ENCODE results near the gene TIMP3.

TIMP3 gene

GRCh38 chr22:32910429-32910772 is 108.9 kb downstream of the TIMP3 start:
- H3K4me1 ChIP-seq (ENCODE audit: insufficient read depth, insufficient read length), result peaks cover 2% of the 10 kb centered on the region
- H3K27me3 ChIP-seq (ENCODE audit: insufficient read depth, insufficient read length), result no peaks in the 10 kb centered on the region
- TF ChIP-seq ZNF274 (IDR thresholded peaks at IDR 0.05; ENCODE audit: low read depth, low read length), result no peak
- TF ChIP-seq SUZ12 (IDR thresholded peaks at IDR 0.05; ENCODE audit: extremely low read depth, insufficient read depth, insufficient read length), result no peak
- no peak for TF ChIP-seq YY1 (IDR thresholded peaks at IDR 0.05; ENCODE audit: insufficient read depth, insufficient read length)
- no peak for DNase-seq (ENCODE audit: low read depth, low spot score)
- no peaks in the 10 kb centered on the region for H3K36me3 ChIP-seq (ENCODE audit: insufficient read depth, insufficient read length, low read length)
- no peak overlapping the region for H3K4me3 ChIP-seq (ENCODE audit: insufficient read length, low read depth)
- H3K9me3 ChIP-seq (ENCODE audit: insufficient read depth, low read length), result no peaks in the 10 kb centered on the region
- no peak overlapping the region for H3K9ac ChIP-seq (ENCODE audit: insufficient read length, low read depth)

DNA sequence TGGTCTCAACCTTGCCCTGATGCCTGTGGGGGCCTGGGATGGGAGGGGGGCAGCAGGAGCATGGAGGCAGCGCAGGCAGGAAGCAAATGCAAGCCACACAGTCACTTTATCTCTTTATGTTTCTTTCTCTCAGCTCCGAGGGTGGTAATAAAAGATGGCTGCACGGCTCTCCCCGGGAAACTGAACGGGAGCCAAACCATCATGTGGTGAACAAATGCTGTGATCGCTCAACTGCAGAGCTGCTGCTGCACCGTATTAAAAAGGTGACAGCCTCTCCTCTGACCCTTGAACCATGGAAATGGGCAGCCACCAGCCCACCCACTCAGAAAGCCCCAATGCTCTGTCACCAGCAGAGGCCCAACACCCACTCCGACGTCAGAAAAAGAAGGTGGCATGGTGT is 110.0 kb downstream of the TIMP3 start:
- DNase-seq (ENCODE audit: low read depth, low spot score), result no peak
- Histone ChIP-seq H3K4me3 (ENCODE audit: insufficient read length, low read depth) (no peak overlapping the region), H3K4me1 (ENCODE audit: insufficient read depth, insufficient read length) (peaks cover 2% of the 10 kb centered on the region), H3K9me3 (ENCODE audit: insufficient read depth, low read length) (peaks cover 10% of the 10 kb centered on the region), H3K36me3 (ENCODE audit: insufficient read depth, insufficient read length, low read length) (no peaks in the 10 kb centered on the region), H3K9ac (ENCODE audit: insufficient read length, low read depth) (no peak overlapping the region), H3K27me3 (ENCODE audit: insufficient read depth, insufficient read length) (no peaks in the 10 kb centered on the region)
- no peak for TF ChIP-seq SUZ12 (IDR thresholded peaks at IDR 0.05; ENCODE audit: extremely low read depth, insufficient read depth, insufficient read length)
- TF ChIP-seq ZNF274 (IDR thresholded peaks at IDR 0.05; ENCODE audit: low read depth, low read length), result no peak
- TF ChIP-seq YY1 (IDR thresholded peaks at IDR 0.05; ENCODE audit: insufficient read depth, insufficient read length), result no peak
